NCI-H1930 (cell line): Measurements from ENCODE around the gene TEX29.

ENCODE experiments used
- DNase-seq, 2 experiments: peaks; one replicate each; lab custom pipeline; 2025; lab: John Stamatoyannopoulos, UW

TEX29 gene

GRCh38 chr13:111322916-111323331, 2.5 kb downstream of the TEX29 start:
- DNase-seq: no peak

DNA sequence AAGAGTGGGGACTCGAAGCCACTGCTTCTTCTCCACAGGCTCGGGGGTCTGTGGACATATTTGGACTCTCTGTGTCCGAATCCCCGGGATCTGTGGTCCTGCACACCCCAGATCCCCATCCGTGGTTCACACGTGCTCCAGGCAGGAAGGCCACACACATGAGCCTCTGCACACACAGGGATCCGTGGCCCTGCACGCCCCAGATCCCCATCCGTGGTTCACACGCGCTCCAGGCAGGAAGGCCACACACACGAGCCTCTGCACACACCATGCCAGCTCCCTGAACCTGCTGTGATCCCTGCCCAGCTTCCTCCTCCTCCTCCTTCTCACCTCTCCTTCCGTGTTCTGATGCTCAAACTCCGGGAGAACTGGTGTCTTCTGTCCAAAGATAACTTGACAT, 3.1 kb downstream of the TEX29 start:
- DNase-seq: no peak

DNA sequence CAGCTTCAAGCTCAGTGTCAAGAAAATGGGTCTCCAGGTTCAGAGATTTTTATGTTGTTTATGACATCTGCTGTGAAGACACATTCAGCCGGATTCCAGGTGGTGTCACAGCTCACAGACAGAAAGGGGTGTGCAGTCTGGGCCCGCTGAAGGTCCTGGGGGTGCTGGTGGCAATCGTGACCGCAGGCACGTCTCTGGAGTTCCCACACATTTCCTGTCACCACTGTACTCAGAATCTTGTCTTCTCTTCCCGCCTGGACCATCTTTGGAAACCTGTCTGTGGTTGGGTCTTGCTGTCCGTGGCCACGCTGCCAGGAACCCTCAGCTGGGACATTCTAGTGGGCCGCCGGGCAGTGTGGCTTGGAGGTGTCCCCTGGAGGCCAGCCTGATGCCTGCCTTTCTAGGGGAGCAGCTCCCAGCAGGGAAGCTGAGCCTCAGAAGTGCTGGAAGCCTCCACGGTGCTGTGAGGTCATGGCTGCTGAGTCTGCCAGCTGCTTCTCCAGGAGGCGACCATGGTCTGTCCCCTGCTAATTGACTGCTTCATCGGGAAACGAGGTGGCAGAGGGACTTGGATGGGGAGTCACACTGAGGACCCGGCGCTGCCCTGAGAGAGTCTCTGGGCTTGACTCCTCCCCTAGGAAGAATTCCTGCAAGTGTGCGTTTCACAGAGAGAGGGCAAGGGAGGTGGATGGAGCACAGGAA, 3.7 kb downstream of the TEX29 start:
- no peak for DNase-seq

- DNase-seq: no peak
Observed at GRCh38 chr13:111324736-111325135, 4.3 kb downstream of the TEX29 start.

DNA sequence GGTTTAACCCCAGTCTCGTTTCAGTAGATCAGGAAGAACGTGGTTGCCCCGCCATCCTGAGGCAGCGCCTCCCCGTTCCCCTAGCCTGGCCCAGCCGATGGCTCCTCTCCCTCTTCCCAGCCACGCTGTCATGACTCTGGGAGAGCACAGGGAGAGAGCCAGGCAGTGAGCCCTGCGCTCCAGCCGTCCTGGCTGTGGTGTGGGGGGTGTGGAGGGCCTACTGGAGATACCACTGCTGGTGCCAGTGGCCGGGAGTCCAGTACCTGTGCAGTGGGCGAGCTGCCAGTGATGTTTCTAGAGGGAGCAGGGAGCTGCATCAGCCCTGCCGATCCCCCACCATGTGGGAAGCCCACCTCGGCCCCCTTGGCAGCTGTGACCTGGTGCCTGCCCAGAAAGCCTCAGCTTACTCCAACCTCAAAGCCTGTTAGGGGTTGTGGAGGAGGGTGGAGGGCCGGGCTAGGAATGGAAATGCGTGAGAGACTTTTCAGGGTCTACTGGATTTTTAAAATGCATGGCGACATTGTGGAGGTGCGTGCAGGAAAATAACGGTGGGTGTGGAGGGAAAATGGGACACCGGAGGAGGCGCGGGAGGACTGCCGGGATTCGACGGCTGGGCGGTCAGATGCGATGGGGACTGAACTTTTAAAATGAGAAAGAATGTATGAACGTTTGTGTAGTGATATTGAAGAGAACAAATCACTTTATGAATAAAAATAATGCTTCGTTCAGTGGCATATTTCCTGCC, 4.9 kb downstream of the TEX29 start:
- no peak for DNase-seq

GRCh38 chr13:111325941-111326620, 5.6 kb downstream of the TEX29 start:
- DNase-seq: no peak

DNA sequence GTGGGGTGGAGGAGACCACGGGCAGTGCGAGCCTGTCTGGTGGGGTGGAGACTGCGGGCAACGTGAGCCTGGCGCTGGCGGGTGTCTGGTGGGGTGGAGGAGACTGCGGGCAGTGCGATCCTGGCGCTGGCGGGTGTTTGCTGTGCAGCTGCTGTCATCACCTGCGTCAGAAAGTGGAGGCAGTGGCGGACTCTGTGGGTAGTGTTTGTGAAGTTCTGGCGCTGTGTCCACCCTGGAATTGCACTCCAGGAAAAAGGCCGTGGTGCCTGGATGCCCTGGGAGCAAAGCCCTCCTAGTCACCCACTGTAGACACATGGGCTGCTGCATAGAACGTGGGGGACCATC, 6.2 kb downstream of the TEX29 start:
- DNase-seq: no peak

DNA sequence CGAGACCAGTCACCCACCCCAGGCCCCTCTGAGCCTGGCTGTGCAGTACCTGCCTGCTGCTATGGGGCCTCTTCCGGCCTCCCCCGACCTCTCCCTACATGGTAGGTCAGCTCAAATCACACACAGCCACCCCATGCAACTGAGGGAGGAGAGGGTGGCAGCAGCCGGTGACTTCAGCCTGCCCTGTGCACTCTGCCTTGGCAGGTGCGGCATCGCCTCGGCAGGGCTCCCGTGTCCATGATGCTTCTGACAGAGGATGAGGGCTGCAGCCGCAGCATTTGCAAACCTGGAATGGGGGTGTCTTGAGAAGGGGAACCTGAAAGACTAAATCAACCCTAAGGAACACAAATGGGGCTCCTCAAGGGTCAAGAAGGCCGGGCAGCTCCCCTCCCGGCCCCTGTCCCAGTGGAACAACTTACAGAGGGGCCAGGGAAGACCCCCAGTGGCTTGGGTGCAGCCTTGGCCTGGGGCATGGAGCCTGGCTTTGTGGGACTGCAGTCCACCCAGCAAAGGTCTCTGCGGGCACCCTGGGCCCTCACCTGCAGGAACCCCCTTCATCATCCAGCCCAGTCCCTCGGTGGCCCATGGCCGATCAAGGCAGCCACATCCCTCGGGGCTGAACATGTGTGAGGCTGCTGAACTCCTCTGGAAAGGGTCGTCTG, 6.7 kb downstream of the TEX29 start:
- no peak for DNase-seq

- DNase-seq: no peak
Observed at GRCh38 chr13:111327730-111328573, 7.5 kb downstream of the TEX29 start.

DNA sequence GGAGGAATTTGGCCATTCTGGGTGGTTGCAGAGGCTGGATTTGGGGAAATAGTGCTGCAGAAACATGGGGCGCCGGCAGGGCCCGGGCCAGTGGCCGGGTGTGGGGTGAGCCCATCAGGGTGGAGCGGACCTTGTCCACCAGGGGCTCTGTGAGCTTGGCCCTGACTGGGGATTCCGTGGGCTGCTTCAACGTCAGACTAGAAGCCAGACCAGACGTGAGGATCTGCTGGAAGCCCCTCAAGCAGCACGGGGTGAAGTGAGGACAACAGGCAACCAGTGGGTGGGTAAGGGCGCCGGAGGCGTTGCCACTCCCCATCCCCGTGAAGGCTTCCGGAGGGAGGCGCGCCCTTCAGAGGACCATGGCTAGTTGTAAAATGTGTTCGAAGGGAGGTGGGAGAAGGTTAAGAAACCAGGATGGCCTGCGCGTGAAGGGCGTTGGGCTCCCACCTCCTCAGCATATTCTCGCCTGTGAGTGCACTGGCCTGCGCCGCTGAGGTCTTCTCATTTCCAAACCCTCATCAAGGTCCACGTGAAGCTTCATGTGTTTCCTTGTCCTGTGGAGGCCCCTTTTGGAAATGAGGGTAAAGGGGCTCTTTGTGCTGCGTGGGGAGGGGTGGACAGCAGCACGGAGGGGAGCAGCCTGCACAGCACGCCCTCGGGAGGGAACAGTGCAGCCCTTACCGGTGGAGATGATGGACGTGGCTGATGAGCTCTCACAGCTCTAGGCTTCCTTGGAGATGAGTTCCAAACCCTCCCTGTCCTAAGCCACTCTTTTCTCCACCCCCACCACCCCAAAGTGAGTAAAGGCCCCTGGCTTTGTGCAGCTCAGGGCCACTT, 8.3 kb downstream of the TEX29 start:
- no peak for DNase-seq

GRCh38 chr13:111329641-111330040, 9.2 kb downstream of the TEX29 start:
- DNase-seq: no peak

GRCh38 chr13:111330066-111330610, 9.7 kb downstream of the TEX29 start:
- DNase-seq: no peak

GRCh38 chr13:111335298-111335697, 14.9 kb downstream of the TEX29 start:
- DNase-seq: no peak

- DNase-seq: no peak
Observed at GRCh38 chr13:111336666-111337065, 16.2 kb downstream of the TEX29 start.

GRCh38 chr13:111337206-111337605, 16.8 kb downstream of the TEX29 start:
- DNase-seq: no peak

GRCh38 chr13:111337741-111338140, 17.3 kb downstream of the TEX29 start:
- no peak for DNase-seq

GRCh38 chr13:111338841-111339240, 18.4 kb downstream of the TEX29 start:
- no peak for DNase-seq

DNA sequence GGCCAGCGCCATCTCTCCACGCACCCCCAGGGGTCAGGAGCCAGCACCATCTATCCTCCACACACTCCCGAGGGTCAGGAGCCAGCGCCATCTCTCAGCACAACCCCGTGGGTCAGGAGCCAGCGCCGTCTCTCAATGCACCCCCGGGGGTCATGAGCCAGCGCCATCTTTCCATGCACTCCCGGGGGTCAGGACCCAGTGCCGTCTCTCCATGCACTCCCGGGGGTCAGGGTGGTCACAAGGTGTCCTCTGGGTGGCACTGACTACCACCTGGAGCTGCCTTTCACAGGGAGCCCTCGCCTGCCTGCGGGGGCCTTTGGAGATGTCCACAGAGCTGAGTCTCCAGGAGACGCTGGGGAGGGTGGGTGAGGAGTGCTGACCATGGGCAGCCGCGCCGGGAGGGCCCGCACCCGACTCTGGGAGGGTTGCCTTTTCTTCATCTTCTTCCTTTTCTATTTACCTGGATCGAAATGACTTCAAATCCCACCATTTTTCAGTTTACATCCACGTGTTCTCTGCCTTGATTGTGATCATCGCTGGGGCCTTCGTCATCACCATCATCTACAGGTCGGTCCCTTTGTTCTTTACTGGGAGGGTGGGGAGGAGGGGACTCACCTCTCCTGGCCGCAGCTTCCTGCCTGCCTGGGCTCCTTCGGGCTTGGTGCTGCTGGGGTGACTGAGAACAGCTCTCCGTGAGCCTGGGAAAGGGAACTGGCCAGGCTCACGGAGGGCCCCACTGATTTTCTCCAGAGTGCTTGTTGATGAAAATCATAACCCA, 19.1 kb downstream of the TEX29 start:
- DNase-seq: no peak

GRCh38 chr13:111341886-111342285, 21.4 kb downstream of the TEX29 start:
- DNase-seq: no peak

DNA sequence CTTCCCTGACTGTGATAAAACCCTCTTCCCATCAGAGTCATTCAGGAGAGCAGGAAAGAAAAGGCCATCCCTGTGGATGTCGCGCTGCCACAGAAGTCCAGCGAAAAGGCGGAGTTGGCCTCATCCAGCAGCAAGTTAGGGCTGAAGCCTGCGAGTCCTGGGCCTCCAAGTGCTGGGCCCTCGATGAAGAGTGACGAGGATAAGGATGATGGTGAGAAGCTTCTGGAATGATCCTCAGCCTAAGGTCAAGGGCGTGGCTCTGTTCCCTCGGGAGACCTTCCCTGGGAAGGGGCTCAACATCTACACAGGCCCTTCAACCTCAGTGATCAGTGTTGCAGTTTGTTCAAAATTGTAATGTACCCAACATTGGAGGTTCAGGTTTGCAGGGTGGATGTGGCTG, 22.3 kb downstream of the TEX29 start:
- no peak for DNase-seq
